ENCODE measurements around the gene DEFB121.

DEFB121 gene

GRCh38 chr20:31355981-31356380, 50.0 kb downstream of the DEFB121 start:
- no peak for FAIRE-seq
